HepG2 (cell line): ENCODE data around the gene CBX2. TPM values are rescaled to one million over a fixed set of nuclear protein-coding genes. Genes with fewer than 3 reads are reported as not detected.

Experiments
- GATAD2A ChIP-seq: IDR thresholded peaks from 2 replicates; pipeline ENCODE4 v1.6.1; 2016
- GTF3A ChIP-seq: sonication (generic); formaldehyde crosslinking; conservative IDR thresholded peaks from 2 replicates; pipeline ENCODE4 v1.4.0; 2020; ENCODE audit warnings: mild to moderate bottlenecking, missing genetic modification reagents
- TIGD3 ChIP-seq: sonication (generic); formaldehyde crosslinking; IDR thresholded peaks from 2 replicates; pipeline ENCODE4 v1.5.1; 2020; ENCODE audit warnings: mild to moderate bottlenecking, missing genetic modification reagents, borderline replicate concordance
- U2AF1 ChIP-seq: fragments of 200-400 bp; formaldehyde crosslinking; optimal IDR thresholded peaks from 2 replicates; pipeline ENCODE3; 2017; ENCODE audit warnings: mild to moderate bottlenecking, low read depth, low read length
- polyA plus RNA-seq, 8 experiments: library from polyadenylated mRNA; depleted of rRNA in 3 of 8; stranded (reverse) in 7 of 8; unstranded in 1 of 8; fragments of >200 nt; fragmentation: Illumina TruSeq in 4 of 8; extraction: Trizol in 4 of 8; gene quantifications; 2 replicates each; pipeline versions ENCODE4 v1.2.1 to v1.2.3, GENCODE V29; 2011 to 2016; ENCODE audit warnings: low read depth in 4 of 8, missing spikeins in 1 of 8, mixed read lengths in 1 of 8; ENCODE audit not compliant: insufficient read depth in 1 of 8
- total RNA-seq, 5 experiments: library from RNA; depleted of rRNA; stranded (reverse); fragments of >200 nt; fragmentation: Illumina TruSeq; extraction: Trizol; gene quantifications; 2 replicates each; pipeline ENCODE4 v1.2.3, GENCODE V29; 2016; ENCODE audit warnings: low read depth in 1 of 5
- TF ChIP-seq, protein P1 (sequence below): sonication (generic); formaldehyde crosslinking; IDR thresholded peaks from 2 replicates; pipeline ENCODE4 v1.4.0; 2020; ENCODE audit warnings: missing genetic modification reagents
- TF ChIP-seq, protein P2 (sequence below), 2 experiments: sonication (generic) in 1 of 2; formaldehyde crosslinking in 1 of 2; IDR thresholded peaks; 2 replicates each; pipeline versions ENCODE4 v1.6.1 to v1.9.0; 2014 to 2022; ENCODE audit warnings: antibody characterized with exemption in 1 of 2, borderline replicate concordance in 1 of 2, inconsistent platforms in 1 of 2, low read depth in 1 of 2, missing genetic modification reagents in 1 of 2
- TF ChIP-seq, protein P3 (sequence below): sonication (generic); formaldehyde crosslinking; IDR thresholded peaks from 2 replicates; pipeline ENCODE4 v1.4.0; 2020; ENCODE audit warnings: missing genetic modification reagents
- TF ChIP-seq, protein P4 (sequence below): IDR thresholded peaks from 2 replicates; pipeline ENCODE4 v1.4.0; 2020; ENCODE audit warnings: mild to moderate bottlenecking, missing genetic modification reagents

The CBX2 gene
- total and polyA plus RNA-seq, 2 of the 13 experiments (the other 11 are each of a cell fraction or from before 2014, with no cell fraction given) = 14.5 to 31.1 TPM

DNA sequence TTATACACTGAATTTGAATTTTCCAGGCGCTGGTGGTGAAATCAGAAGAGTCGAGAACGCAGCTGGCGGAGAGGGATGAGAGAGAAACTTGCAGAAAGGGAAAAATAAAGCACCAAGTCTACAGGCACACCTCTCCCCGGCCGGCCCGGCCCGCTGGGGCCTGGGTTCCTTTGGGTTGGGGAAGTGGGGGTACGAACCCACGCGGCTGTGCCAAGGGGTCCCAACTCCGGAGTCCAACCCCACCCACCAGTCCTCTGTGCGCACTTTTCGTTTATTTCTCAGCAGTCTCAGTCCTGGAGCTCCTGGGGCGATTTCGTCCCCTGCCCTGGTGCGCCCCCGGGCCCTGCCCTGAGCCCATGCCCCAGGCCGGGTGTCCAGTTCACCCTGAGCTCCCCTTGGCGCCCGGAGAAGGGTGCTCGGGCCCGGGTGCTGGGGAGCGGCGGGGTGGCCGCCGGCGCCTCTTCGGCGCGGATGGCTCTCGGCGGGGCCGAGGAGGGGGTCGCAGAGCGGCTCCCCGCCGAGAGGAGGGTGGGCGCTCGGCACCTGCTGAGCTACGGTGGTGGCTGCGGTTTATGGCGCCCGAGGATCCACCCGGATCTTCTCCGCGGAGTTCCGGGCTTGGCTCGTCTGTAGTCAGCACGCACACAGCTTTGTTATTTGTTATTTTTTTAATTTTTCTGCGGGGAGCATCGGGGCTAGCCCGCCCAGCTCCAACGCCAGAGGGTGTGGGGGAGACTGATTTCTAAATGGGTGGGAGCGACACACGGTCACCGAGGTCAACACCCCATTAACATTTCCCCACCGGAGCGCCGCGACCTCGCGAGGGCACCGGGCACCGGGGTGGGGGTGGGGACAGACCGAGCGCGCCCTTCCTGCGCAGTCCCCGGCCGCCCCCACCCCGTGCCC lies 34.7 kb downstream of the CBX2 start (continued):
- TF ChIP-seq, protein P1, sequence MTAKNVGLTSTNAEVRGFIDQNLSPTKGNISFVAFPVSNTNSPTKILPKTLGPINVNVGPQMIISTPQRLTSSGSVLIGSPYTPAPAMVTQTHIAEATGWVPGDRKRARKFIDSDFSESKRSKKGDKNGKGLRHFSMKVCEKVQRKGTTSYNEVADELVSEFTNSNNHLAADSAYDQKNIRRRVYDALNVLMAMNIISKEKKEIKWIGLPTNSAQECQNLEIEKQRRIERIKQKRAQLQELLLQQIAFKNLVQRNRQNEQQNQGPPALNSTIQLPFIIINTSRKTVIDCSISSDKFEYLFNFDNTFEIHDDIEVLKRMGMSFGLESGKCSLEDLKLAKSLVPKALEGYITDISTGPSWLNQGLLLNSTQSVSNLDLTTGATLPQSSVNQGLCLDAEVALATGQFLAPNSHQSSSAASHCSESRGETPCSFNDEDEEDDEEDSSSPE (CRISPR knock-in tag) = no peak
- TF ChIP-seq, protein P2, sequence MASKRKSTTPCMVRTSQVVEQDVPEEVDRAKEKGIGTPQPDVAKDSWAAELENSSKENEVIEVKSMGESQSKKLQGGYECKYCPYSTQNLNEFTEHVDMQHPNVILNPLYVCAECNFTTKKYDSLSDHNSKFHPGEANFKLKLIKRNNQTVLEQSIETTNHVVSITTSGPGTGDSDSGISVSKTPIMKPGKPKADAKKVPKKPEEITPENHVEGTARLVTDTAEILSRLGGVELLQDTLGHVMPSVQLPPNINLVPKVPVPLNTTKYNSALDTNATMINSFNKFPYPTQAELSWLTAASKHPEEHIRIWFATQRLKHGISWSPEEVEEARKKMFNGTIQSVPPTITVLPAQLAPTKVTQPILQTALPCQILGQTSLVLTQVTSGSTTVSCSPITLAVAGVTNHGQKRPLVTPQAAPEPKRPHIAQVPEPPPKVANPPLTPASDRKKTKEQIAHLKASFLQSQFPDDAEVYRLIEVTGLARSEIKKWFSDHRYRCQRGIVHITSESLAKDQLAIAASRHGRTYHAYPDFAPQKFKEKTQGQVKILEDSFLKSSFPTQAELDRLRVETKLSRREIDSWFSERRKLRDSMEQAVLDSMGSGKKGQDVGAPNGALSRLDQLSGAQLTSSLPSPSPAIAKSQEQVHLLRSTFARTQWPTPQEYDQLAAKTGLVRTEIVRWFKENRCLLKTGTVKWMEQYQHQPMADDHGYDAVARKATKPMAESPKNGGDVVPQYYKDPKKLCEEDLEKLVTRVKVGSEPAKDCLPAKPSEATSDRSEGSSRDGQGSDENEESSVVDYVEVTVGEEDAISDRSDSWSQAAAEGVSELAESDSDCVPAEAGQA (IDR thresholded peaks at IDR 0.05; ENCODE audit: low read depth) = no peak
- TF ChIP-seq, protein P2 (CRISPR knock-in tag; IDR thresholded peaks at IDR 0.05; ENCODE audit: borderline replicate concordance) = peak; percentile 86; the same call in 1 of the 2 replicates
- TF ChIP-seq TIGD3 (CRISPR knock-in tag) (no peak), GTF3A (CRISPR knock-in tag) (no peak), GATAD2A (no peak), U2AF1 (no peak)
- TF ChIP-seq, protein P3, sequence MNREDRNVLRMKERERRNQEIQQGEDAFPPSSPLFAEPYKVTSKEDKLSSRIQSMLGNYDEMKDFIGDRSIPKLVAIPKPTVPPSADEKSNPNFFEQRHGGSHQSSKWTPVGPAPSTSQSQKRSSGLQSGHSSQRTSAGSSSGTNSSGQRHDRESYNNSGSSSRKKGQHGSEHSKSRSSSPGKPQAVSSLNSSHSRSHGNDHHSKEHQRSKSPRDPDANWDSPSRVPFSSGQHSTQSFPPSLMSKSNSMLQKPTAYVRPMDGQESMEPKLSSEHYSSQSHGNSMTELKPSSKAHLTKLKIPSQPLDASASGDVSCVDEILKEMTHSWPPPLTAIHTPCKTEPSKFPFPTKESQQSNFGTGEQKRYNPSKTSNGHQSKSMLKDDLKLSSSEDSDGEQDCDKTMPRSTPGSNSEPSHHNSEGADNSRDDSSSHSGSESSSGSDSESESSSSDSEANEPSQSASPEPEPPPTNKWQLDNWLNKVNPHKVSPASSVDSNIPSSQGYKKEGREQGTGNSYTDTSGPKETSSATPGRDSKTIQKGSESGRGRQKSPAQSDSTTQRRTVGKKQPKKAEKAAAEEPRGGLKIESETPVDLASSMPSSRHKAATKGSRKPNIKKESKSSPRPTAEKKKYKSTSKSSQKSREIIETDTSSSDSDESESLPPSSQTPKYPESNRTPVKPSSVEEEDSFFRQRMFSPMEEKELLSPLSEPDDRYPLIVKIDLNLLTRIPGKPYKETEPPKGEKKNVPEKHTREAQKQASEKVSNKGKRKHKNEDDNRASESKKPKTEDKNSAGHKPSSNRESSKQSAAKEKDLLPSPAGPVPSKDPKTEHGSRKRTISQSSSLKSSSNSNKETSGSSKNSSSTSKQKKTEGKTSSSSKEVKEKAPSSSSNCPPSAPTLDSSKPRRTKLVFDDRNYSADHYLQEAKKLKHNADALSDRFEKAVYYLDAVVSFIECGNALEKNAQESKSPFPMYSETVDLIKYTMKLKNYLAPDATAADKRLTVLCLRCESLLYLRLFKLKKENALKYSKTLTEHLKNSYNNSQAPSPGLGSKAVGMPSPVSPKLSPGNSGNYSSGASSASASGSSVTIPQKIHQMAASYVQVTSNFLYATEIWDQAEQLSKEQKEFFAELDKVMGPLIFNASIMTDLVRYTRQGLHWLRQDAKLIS (CRISPR knock-in tag) = no peak
- TF ChIP-seq, protein P4, sequence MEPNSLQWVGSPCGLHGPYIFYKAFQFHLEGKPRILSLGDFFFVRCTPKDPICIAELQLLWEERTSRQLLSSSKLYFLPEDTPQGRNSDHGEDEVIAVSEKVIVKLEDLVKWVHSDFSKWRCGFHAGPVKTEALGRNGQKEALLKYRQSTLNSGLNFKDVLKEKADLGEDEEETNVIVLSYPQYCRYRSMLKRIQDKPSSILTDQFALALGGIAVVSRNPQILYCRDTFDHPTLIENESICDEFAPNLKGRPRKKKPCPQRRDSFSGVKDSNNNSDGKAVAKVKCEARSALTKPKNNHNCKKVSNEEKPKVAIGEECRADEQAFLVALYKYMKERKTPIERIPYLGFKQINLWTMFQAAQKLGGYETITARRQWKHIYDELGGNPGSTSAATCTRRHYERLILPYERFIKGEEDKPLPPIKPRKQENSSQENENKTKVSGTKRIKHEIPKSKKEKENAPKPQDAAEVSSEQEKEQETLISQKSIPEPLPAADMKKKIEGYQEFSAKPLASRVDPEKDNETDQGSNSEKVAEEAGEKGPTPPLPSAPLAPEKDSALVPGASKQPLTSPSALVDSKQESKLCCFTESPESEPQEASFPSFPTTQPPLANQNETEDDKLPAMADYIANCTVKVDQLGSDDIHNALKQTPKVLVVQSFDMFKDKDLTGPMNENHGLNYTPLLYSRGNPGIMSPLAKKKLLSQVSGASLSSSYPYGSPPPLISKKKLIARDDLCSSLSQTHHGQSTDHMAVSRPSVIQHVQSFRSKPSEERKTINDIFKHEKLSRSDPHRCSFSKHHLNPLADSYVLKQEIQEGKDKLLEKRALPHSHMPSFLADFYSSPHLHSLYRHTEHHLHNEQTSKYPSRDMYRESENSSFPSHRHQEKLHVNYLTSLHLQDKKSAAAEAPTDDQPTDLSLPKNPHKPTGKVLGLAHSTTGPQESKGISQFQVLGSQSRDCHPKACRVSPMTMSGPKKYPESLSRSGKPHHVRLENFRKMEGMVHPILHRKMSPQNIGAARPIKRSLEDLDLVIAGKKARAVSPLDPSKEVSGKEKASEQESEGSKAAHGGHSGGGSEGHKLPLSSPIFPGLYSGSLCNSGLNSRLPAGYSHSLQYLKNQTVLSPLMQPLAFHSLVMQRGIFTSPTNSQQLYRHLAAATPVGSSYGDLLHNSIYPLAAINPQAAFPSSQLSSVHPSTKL (CRISPR knock-in tag) = no peak
